Measurements from ENCODE around the gene CAPS. TPM values are rescaled to one million over a fixed set of nuclear protein-coding genes. Genes with fewer than 3 reads are reported as not detected.

Gene CAPS
- total and polyA plus RNA-seq, 3 donors from 2014 or later, result 9.4 to 20.9 (median 13.9) TPM

DNA sequence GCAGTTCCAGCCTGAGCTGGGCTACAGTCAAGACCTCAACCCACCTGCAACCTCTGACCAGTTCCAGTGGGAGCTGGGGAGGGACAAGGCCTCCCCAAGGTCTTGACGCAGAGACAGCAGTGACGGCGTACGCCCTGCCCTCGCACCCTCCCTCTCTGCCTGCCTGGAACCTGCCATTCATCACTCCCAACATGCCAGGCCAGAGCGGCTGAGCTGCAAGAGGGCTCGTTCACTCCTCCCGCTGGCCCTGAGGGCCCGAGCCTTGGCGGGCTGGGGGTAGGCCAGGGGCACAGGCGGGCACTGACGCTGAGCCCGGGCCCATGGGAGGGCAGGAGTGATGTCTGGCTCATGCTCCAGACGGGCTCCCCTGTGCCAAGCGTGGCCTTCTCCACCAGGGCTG is 18.6 kb upstream of the CAPS start:
- intact Hi-C loops (cut with DNase I; ENCODE audit: low total_unique reads), result no loop called here
- Histone ChIP-seq H3K9me3 (no peaks in the 10 kb centered on the region), H3K27me3 (no peaks in the 10 kb centered on the region), H3K27ac (peak overlapping the region in 1 of 2 donors; percentile 19), H3K4me3 (no peak overlapping the region), H3K4me1 (peaks cover 18% of the 10 kb centered on the region), H3K36me3 (ENCODE audit: low read depth, missing control alignments) (no peaks in the 10 kb centered on the region)
- TF ChIP-seq, protein P1, sequence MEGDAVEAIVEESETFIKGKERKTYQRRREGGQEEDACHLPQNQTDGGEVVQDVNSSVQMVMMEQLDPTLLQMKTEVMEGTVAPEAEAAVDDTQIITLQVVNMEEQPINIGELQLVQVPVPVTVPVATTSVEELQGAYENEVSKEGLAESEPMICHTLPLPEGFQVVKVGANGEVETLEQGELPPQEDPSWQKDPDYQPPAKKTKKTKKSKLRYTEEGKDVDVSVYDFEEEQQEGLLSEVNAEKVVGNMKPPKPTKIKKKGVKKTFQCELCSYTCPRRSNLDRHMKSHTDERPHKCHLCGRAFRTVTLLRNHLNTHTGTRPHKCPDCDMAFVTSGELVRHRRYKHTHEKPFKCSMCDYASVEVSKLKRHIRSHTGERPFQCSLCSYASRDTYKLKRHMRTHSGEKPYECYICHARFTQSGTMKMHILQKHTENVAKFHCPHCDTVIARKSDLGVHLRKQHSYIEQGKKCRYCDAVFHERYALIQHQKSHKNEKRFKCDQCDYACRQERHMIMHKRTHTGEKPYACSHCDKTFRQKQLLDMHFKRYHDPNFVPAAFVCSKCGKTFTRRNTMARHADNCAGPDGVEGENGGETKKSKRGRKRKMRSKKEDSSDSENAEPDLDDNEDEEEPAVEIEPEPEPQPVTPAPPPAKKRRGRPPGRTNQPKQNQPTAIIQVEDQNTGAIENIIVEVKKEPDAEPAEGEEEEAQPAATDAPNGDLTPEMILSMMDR (IDR thresholded peaks at IDR 0.05), result no peak
- TF ChIP-seq POLR2A (IDR thresholded peaks at IDR 0.05), result no peak
- 50 to 65% methylated on average over 13 to 15 of the region's 15 CpGs for WGBS, 2 donors
- peak; percentile 61 for DNase-seq

- Histone ChIP-seq H3K4me3 (no peak overlapping the region), H3K27ac (no peak overlapping the region), H3K27me3 (no peaks in the 10 kb centered on the region), H3K4me1 (peaks cover 18% of the 10 kb centered on the region), H3K36me3 (ENCODE audit: low read depth, missing control alignments) (no peaks in the 10 kb centered on the region), H3K9me3 (no peaks in the 10 kb centered on the region)
- WGBS, 2 donors, result 82 to 83% methylated on average over 8 of the region's 8 CpGs
- TF ChIP-seq POLR2A (IDR thresholded peaks at IDR 0.05), result no peak
- TF ChIP-seq, protein P1 (IDR thresholded peaks at IDR 0.05), result no peak
- intact Hi-C loops (cut with DNase I; ENCODE audit: low total_unique reads), result no loop called here
- DNase-seq, result no peak
Observed at GRCh38 chr19:5895890-5896289, 18.2 kb upstream of the CAPS start.

- TF ChIP-seq POLR2A (IDR thresholded peaks at IDR 0.05), result no peak
- TF ChIP-seq, protein P1 (IDR thresholded peaks at IDR 0.05), result no peak
- WGBS, 2 donors, result 89 to 90% methylated on average over 16 to 29 of the region's 29 CpGs
- H3K27me3 ChIP-seq, result no peaks in the 10 kb centered on the region
- H3K36me3 ChIP-seq (ENCODE audit: low read depth, missing control alignments), result no peaks in the 10 kb centered on the region
- no peaks in the 10 kb centered on the region for H3K9me3 ChIP-seq
- H3K4me3 ChIP-seq, result no peak overlapping the region
- no peak for DNase-seq
- peaks cover 18% of the 10 kb centered on the region for H3K4me1 ChIP-seq
- intact Hi-C loops (cut with DNase I; ENCODE audit: low total_unique reads), result no loop called here
- no peak overlapping the region for H3K27ac ChIP-seq
Observed at GRCh38 chr19:5896365-5897076, 17.5 kb upstream of the CAPS start.

GRCh38 chr19:5897189-5897969 is 16.7 kb upstream of the CAPS start:
- no peak for DNase-seq
- Histone ChIP-seq H3K27ac (no peak overlapping the region), H3K36me3 (ENCODE audit: low read depth, missing control alignments) (no peaks in the 10 kb centered on the region), H3K4me1 (peaks cover 13% of the 10 kb centered on the region), H3K4me3 (no peak overlapping the region), H3K9me3 (no peaks in the 10 kb centered on the region), H3K27me3 (no peaks in the 10 kb centered on the region)
- 90 to 93% methylated on average over 19 to 26 of the region's 30 CpGs for WGBS, 2 donors
- intact Hi-C loops (cut with DNase I; ENCODE audit: low total_unique reads), result no loop called here
- TF ChIP-seq, protein P1 (IDR thresholded peaks at IDR 0.05), result no peak
- TF ChIP-seq POLR2A (IDR thresholded peaks at IDR 0.05), result no peak
